PC-3 (cell line): Measurements from ENCODE around the gene NEGR1. TPM values are rescaled to one million over a fixed set of nuclear protein-coding genes. Genes with fewer than 3 reads are reported as not detected.

Experiments
- ATAC-seq: fragments of 200-7000 bp; cut with Tn5 transposase; 2 replicates; pipeline ENCODE4 v1.9.1; 2020; ENCODE audit warnings: mild to moderate bottlenecking, moderate library complexity
- BruUV-seq: library from RNA; stranded (reverse); fragments of 400-500 nt; replicated peaks from 2 replicates; lab custom pipeline; 2021; lab: Mats Ljungman, UMichigan
- CTCF ChIA-PET: fragments of 300-600 bp; sonication (Branson Sonifier 250); formaldehyde crosslinking; loops from one replicate; lab custom pipeline; 2022; ENCODE audit warnings: antibody characterized with exemption; lab: Charles Lee
- POLR2A ChIA-PET: fragments of 300-600 bp; sonication (Branson Sonifier 250); formaldehyde crosslinking; loops from one replicate; lab custom pipeline; 2022; ENCODE audit warnings: antibody characterized with exemption; ENCODE audit not compliant: unreplicated experiment; lab: Charles Lee
- DNase-seq: peaks from one replicate; pipeline ENCODE4 v3.0.0-alpha.2; 2015
- H2AFZ ChIP-seq: fragments of 300-600 bp; sonication (generic); 2 replicates; pipeline ENCODE4 v1.6.0; 2016; ENCODE audit warnings: antibody characterized with exemption, low read length
- H3F3A ChIP-seq: fragments of 300-600 bp; sonication (generic); one replicate; pipeline ENCODE4 v1.6.0; 2017; ENCODE audit warnings: antibody characterized with exemption, low read length, control low read depth, mild to moderate bottlenecking; ENCODE audit not compliant: unreplicated experiment
- H3K27ac ChIP-seq: fragments of 300-600 bp; sonication (generic); 2 replicates; pipeline ENCODE4 v1.5.1; 2016; ENCODE audit warnings: mild to moderate bottlenecking, low read length
- H3K27me3 ChIP-seq: fragments of 300-600 bp; sonication (generic); 2 replicates; pipeline ENCODE4 v1.6.1; 2016; ENCODE audit warnings: low read length, mixed read lengths
- H3K36me3 ChIP-seq: fragments of 300-600 bp; sonication (generic); 2 replicates; pipeline ENCODE4 v1.6.1; 2016; ENCODE audit warnings: low read depth, mixed run types, low read length, mixed read lengths
- H3K4me1 ChIP-seq: fragments of 300-600 bp; sonication (generic); 2 replicates; pipeline ENCODE4 v1.5.1; 2016; ENCODE audit warnings: low read length; ENCODE audit not compliant: insufficient read depth
- H3K4me2 ChIP-seq: fragments of 300-600 bp; sonication (generic); 2 replicates; pipeline ENCODE4 v1.6.0; 2016; ENCODE audit warnings: low read length
- H3K4me3 ChIP-seq: fragments of 300-600 bp; sonication (generic); 2 replicates; pipeline ENCODE4 v1.5.1; 2016; ENCODE audit warnings: mild to moderate bottlenecking, low read length, mixed read lengths
- H3K79me2 ChIP-seq: fragments of 300-600 bp; sonication (generic); 2 replicates; pipeline ENCODE4 v1.6.1; 2017; ENCODE audit warnings: low read length, mixed read lengths
- H3K9ac ChIP-seq: fragments of 300-600 bp; sonication (generic); 2 replicates; pipeline ENCODE4 v1.6.0; 2016; ENCODE audit warnings: mild to moderate bottlenecking, low read length
- H3K9me2 ChIP-seq: fragments of 300-600 bp; sonication (generic); replicated peaks from 2 replicates; pipeline ENCODE4 v1.6.1; 2016; ENCODE audit warnings: mixed run types, low read length, mixed read lengths
- H3K9me3 ChIP-seq: fragments of 300-600 bp; sonication (generic); 2 replicates; pipeline ENCODE4 v1.6.1; 2016; ENCODE audit warnings: low read length, mixed read lengths
- H4K20me1 ChIP-seq: fragments of 300-600 bp; sonication (generic); 2 replicates; pipeline ENCODE4 v1.6.1; 2016; ENCODE audit warnings: low read length, mixed read lengths
- EZH2 ChIP-seq: fragments of 300-600 bp; sonication (generic); IDR thresholded peaks from one replicate; pipeline ENCODE4 v1.6.1; 2017; ENCODE audit warnings: antibody characterized with exemption, mild to moderate bottlenecking, low read length; ENCODE audit not compliant: unreplicated experiment
- EZH2phosphoT487 ChIP-seq: fragments of 300-600 bp; sonication (generic); IDR thresholded peaks from 2 replicates; pipeline ENCODE4 v1.6.1; 2018; ENCODE audit warnings: mild to moderate bottlenecking, antibody characterized with exemption, low read length, borderline replicate concordance
- intact Hi-C: fragments of 100-400 bp; cut with micrococcal nuclease; formaldehyde crosslinking; loops from 2 replicates; pipeline ENCODE4 v1.9.0; 2023
- total RNA-seq: library from RNA; depleted of rRNA; stranded (reverse); fragments of >200 nt; gene quantifications from 2 replicates; pipeline ENCODE4 v1.2.3, GENCODE V29; 2014
- TF ChIP-seq, protein P1 (sequence below): fragments of 300-600 bp; sonication (generic); conservative IDR thresholded peaks from 2 replicates; pipeline ENCODE4 v1.5.1; 2017; ENCODE audit warnings: antibody characterized with exemption, low read depth, mild to moderate bottlenecking, low read length

The NEGR1 gene
- total RNA-seq, 1 experiment from 2014 or later: 3.4 TPM

DNA sequence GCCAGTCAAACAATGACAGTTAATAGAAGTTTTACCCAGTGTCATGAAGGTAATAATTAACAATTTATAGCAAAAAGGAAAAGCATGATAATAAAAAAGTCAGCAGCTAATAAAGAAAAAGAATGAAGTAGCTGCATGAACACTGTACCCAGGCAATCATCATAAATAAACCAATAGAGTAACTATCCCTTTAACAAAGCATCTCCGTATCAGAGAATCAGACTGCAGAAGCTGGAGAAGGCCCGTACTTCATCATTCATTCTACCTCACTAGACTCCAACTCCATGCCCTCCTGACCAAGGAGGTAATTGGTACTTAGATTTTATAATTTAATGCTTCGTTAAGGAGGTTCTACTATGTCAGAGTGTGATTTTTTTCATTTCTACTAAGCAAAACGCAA is 140.5 kb downstream of the NEGR1 start:
- H3K4me3 ChIP-seq: no peak overlapping the region
- H3F3A ChIP-seq: no peaks in the 10 kb centered on the region
- H3K9ac ChIP-seq: no peak overlapping the region
- intact Hi-C loops: no loop called here
- ATAC-seq (no peak), DNase-seq (no peak)
- ChIA-PET CTCF (no interaction called here), POLR2A (no interaction called here)
- H3K9me2 ChIP-seq: no peaks in the 10 kb centered on the region
- H3K4me2 ChIP-seq: no peak overlapping the region
- H3K4me1 ChIP-seq: no peaks in the 10 kb centered on the region
- H3K36me3 ChIP-seq: no peaks in the 10 kb centered on the region
- no peak overlapping the region for H3K27ac ChIP-seq
- H3K79me2 ChIP-seq: no peaks in the 10 kb centered on the region
- no peaks in the 10 kb centered on the region for H3K27me3 ChIP-seq
- no peak overlapping the region for H2AFZ ChIP-seq
- BruUV-seq: no TSS peak
- H4K20me1 ChIP-seq: no peaks in the 10 kb centered on the region
- TF ChIP-seq EZH2: no peak
- TF ChIP-seq, protein P1, sequence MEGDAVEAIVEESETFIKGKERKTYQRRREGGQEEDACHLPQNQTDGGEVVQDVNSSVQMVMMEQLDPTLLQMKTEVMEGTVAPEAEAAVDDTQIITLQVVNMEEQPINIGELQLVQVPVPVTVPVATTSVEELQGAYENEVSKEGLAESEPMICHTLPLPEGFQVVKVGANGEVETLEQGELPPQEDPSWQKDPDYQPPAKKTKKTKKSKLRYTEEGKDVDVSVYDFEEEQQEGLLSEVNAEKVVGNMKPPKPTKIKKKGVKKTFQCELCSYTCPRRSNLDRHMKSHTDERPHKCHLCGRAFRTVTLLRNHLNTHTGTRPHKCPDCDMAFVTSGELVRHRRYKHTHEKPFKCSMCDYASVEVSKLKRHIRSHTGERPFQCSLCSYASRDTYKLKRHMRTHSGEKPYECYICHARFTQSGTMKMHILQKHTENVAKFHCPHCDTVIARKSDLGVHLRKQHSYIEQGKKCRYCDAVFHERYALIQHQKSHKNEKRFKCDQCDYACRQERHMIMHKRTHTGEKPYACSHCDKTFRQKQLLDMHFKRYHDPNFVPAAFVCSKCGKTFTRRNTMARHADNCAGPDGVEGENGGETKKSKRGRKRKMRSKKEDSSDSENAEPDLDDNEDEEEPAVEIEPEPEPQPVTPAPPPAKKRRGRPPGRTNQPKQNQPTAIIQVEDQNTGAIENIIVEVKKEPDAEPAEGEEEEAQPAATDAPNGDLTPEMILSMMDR: no peak
- no peak for TF ChIP-seq EZH2phosphoT487
- no peaks in the 10 kb centered on the region for H3K9me3 ChIP-seq

DNA sequence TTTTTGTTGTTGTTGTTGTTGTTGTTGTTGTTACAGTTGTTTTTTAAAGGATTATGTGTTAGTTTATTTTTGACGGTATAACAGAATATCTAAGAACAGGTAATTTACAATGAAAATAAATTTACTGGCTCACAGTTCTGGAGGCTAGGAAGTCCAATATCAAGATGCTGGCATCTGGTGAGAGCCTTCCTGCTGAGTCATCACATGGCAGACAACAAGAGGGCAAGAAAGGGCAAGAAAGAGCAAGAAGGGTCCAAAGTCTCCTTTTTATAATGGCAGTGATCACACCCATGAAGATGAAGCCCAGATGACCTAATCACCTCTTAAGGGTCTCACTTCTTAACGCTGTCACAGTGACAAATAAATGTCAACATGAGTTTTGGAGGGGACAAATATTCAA is 142.1 kb downstream of the NEGR1 start:
- H3K4me3 ChIP-seq: no peak overlapping the region
- no peak overlapping the region for H3K4me2 ChIP-seq
- CTCF ChIA-PET: no interaction called here
- no peak for ATAC-seq
- H3K4me1 ChIP-seq: no peaks in the 10 kb centered on the region
- H3K27me3 ChIP-seq: no peaks in the 10 kb centered on the region
- POLR2A ChIA-PET: no interaction called here
- no peak overlapping the region for H3K27ac ChIP-seq
- H3F3A ChIP-seq: no peaks in the 10 kb centered on the region
- DNase-seq: no peak
- no peak overlapping the region for H2AFZ ChIP-seq
- intact Hi-C loops: no loop called here
- no peaks in the 10 kb centered on the region for H3K36me3 ChIP-seq
- TF ChIP-seq EZH2phosphoT487 (no peak), EZH2 (no peak)
- TF ChIP-seq, protein P1: no peak
- no TSS peak for BruUV-seq
- H3K9ac ChIP-seq: no peak overlapping the region
- no peaks in the 10 kb centered on the region for H3K9me2 ChIP-seq
- H3K79me2 ChIP-seq: no peaks in the 10 kb centered on the region
- no peaks in the 10 kb centered on the region for H3K9me3 ChIP-seq
- no peaks in the 10 kb centered on the region for H4K20me1 ChIP-seq

DNA sequence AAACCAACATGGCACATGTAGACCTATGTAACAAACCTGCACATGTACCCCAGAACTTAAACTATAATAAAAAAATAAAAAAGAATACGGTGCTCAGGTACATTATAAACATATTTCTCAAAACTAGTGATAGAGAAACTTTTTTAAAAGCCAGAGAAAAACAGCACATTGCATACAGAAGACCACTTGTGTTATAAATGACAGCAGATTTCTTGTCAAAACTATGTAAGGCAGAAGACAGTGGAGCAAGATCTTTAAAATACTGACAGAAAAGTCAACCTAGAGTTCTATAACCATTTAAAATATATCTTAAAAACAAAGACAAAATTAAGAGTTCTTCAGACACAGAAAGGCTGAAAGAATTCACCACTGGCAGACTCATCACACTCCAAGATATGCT is 144.7 kb downstream of the NEGR1 start:
- Histone ChIP-seq H3K9ac (no peak overlapping the region), H3K27me3 (no peaks in the 10 kb centered on the region), H4K20me1 (no peaks in the 10 kb centered on the region), H3K79me2 (no peaks in the 10 kb centered on the region), H3F3A (no peaks in the 10 kb centered on the region), H3K36me3 (no peaks in the 10 kb centered on the region), H2AFZ (no peak overlapping the region), H3K4me2 (no peak overlapping the region), H3K9me2 (no peaks in the 10 kb centered on the region), H3K9me3 (no peaks in the 10 kb centered on the region), H3K27ac (no peak overlapping the region), H3K4me3 (no peak overlapping the region), H3K4me1 (no peaks in the 10 kb centered on the region)
- no TSS peak for BruUV-seq
- DNase-seq (no peak), ATAC-seq (no peak)
- TF ChIP-seq EZH2: no peak
- TF ChIP-seq, protein P1: no peak
- TF ChIP-seq EZH2phosphoT487: no peak
- ChIA-PET CTCF (no interaction called here), POLR2A (no interaction called here)
- intact Hi-C loops: no loop called here
